ENCODE data around the gene RAC2. TPM values are rescaled to one million over a fixed set of nuclear protein-coding genes. Genes with fewer than 3 reads are reported as not detected.

The RAC2 gene
- total RNA-seq, 1 experiment from 2014 or later = 50.5 TPM

DNA sequence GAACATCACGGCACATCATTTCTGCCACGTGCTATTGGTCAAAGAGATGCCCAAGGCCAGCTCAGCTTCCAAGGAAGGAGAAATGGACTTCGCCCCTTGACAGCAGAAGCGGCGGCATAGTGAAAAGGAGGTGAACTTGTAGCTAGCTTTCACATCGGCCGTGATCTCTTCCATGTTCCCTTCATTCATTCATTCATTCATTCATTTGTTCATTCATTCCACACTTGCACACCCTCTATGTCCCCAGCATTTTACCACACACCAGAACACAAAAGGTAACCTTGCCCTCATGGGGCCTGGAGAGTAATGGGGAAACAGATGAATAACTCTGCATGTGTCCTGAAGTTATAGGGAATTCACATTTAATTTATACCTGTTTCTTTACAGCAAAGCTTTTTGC is 37.1 kb upstream of the RAC2 start:
- DNase-seq = no peak
- Histone ChIP-seq H3K4me3 (ENCODE audit: low read length) (no peak overlapping the region), H2AFZ (ENCODE audit: low read length) (no peak overlapping the region), H4K20me1 (ENCODE audit: low read length) (no peaks in the 10 kb centered on the region), H3K36me3 (ENCODE audit: low read depth, low read length) (no peaks in the 10 kb centered on the region), H3K79me2 (ENCODE audit: low read length) (no peaks in the 10 kb centered on the region), H3K27ac (ENCODE audit: low read length) (no peak overlapping the region), H3F3A (ENCODE audit: low read length, unreplicated experiment) (no peaks in the 10 kb centered on the region), H3K9me3 (ENCODE audit: low read length) (no peaks in the 10 kb centered on the region), H3K9me2 (replicated peaks; ENCODE audit: low read length) (no peaks in the 10 kb centered on the region), H3K4me2 (ENCODE audit: low read length) (no peak overlapping the region), H3K27me3 (ENCODE audit: low read length) (no peaks in the 10 kb centered on the region), H3K9ac (ENCODE audit: low read length) (no peak overlapping the region), H3K4me1 (ENCODE audit: insufficient read depth, low read length) (peaks cover 10% of the 10 kb centered on the region)
- BruUV-seq (replicated peaks) = no TSS peak
- ChIA-PET CTCF (no interaction called here), POLR2A (ENCODE audit: unreplicated experiment) (no interaction called here)
- intact Hi-C loops (cut with micrococcal nuclease) = no loop called here
- no peak for ATAC-seq
- TF ChIP-seq CTCF (conservative IDR thresholded peaks at IDR 0.05; ENCODE audit: low read depth, low read length) (no peak), EZH2 (IDR thresholded peaks at IDR 0.05; ENCODE audit: low read length, unreplicated experiment) (no peak), EZH2phosphoT487 (IDR thresholded peaks at IDR 0.05; ENCODE audit: borderline replicate concordance, low read length) (no peak)

DNA sequence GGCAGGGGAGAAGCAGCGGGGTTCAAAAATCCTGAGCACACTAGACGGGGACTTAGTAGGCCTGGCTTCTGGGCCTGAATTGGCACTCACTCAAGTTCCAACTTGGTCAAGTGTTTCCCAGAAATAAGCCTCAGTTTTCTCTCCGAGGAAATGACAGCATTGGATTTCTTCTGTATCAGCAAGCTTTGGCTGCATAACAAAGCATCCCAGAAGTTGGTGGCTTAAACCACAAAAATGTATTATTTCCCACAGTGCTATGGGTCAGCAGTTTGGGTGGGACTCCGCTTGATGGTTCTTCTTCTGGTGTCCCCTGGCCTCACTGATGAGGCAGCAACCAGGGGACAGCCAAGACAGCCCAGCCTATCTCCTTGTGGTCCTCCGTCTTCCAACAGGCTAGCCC is 36.6 kb upstream of the RAC2 start:
- Histone ChIP-seq H3K36me3 (ENCODE audit: low read depth, low read length) (no peaks in the 10 kb centered on the region), H3K4me2 (ENCODE audit: low read length) (no peak overlapping the region), H3K27ac (ENCODE audit: low read length) (no peak overlapping the region), H2AFZ (ENCODE audit: low read length) (no peak overlapping the region), H3K9me3 (ENCODE audit: low read length) (no peaks in the 10 kb centered on the region), H3K4me3 (ENCODE audit: low read length) (no peak overlapping the region), H3K27me3 (ENCODE audit: low read length) (no peaks in the 10 kb centered on the region), H3K79me2 (ENCODE audit: low read length) (no peaks in the 10 kb centered on the region), H3K9ac (ENCODE audit: low read length) (no peak overlapping the region), H3K9me2 (replicated peaks; ENCODE audit: low read length) (no peaks in the 10 kb centered on the region), H4K20me1 (ENCODE audit: low read length) (no peaks in the 10 kb centered on the region), H3F3A (ENCODE audit: low read length, unreplicated experiment) (no peaks in the 10 kb centered on the region), H3K4me1 (ENCODE audit: insufficient read depth, low read length) (peaks cover 10% of the 10 kb centered on the region)
- no peak for DNase-seq
- BruUV-seq (replicated peaks) = no TSS peak
- ATAC-seq = no peak
- TF ChIP-seq EZH2phosphoT487 (IDR thresholded peaks at IDR 0.05; ENCODE audit: borderline replicate concordance, low read length) = no peak
- no peak for TF ChIP-seq EZH2 (IDR thresholded peaks at IDR 0.05; ENCODE audit: low read length, unreplicated experiment)
- TF ChIP-seq CTCF (conservative IDR thresholded peaks at IDR 0.05; ENCODE audit: low read depth, low read length) = no peak
- intact Hi-C loops (cut with micrococcal nuclease) = no loop called here
- POLR2A ChIA-PET (ENCODE audit: unreplicated experiment) = no interaction called here
- CTCF ChIA-PET = no interaction called here

DNA sequence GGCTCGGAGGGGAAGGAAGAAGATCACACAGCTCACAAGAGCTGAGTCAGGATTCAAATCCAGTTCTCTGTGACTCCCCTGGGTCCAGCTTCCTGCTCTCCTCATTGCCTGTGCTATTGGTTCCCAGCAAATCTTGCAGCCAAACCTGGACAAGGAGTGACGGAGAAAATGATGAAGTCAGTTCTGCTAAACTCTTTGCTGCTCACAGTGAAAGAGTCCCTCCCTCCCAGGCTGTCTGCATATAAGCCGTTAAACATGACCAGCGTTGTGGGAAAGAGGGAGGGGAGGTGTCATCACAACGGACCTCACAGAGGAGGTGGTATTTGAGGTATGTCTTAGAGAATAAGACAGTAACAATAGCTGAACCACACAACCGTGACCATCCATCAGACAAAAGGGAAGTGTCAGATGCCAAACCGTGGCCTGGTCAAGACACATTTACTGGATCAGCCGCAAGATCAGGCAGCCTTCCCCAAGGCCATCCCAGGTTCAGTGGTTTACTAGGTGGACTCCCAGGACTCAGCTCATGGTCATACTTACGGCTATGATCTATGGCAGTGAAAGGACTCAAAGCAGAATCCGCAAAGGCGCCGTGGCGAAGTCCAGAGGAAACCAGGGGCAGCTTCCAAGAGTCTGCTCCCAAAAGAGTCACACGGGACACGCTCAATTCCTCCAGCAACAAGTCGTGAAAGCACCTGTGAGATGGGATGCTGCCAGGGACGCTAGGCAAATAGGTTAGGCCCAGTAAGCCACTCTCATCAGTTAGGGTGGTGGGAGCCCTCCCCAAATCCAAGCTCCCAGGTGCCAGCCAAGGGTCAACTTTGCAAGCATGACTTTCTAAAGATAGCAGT is 35.5 kb upstream of the RAC2 start:
- ATAC-seq (no peak), DNase-seq (no peak)
- H3K9me2 ChIP-seq (replicated peaks; ENCODE audit: low read length) = no peaks in the 10 kb centered on the region
- POLR2A ChIA-PET (ENCODE audit: unreplicated experiment) = no interaction called here
- H3K36me3 ChIP-seq (ENCODE audit: low read depth, low read length) = no peaks in the 10 kb centered on the region
- H3K9me3 ChIP-seq (ENCODE audit: low read length) = no peaks in the 10 kb centered on the region
- H3F3A ChIP-seq (ENCODE audit: low read length, unreplicated experiment) = no peaks in the 10 kb centered on the region
- peaks cover 10% of the 10 kb centered on the region for H3K4me1 ChIP-seq (ENCODE audit: insufficient read depth, low read length)
- H3K79me2 ChIP-seq (ENCODE audit: low read length) = no peaks in the 10 kb centered on the region
- H3K4me3 ChIP-seq (ENCODE audit: low read length) = no peak overlapping the region
- no peak overlapping the region for H3K9ac ChIP-seq (ENCODE audit: low read length)
- H3K27me3 ChIP-seq (ENCODE audit: low read length) = no peaks in the 10 kb centered on the region
- no peak overlapping the region for H3K4me2 ChIP-seq (ENCODE audit: low read length)
- intact Hi-C loops (cut with micrococcal nuclease) = no loop called here
- no peaks in the 10 kb centered on the region for H4K20me1 ChIP-seq (ENCODE audit: low read length)
- BruUV-seq (replicated peaks) = no TSS peak
- H3K27ac ChIP-seq (ENCODE audit: low read length) = no peak overlapping the region
- no peak overlapping the region for H2AFZ ChIP-seq (ENCODE audit: low read length)
- CTCF ChIA-PET = no interaction called here
- TF ChIP-seq CTCF (conservative IDR thresholded peaks at IDR 0.05; ENCODE audit: low read depth, low read length) (no peak), EZH2phosphoT487 (IDR thresholded peaks at IDR 0.05; ENCODE audit: borderline replicate concordance, low read length) (no peak), EZH2 (IDR thresholded peaks at IDR 0.05; ENCODE audit: low read length, unreplicated experiment) (no peak)
